Stimulated activated CD8-positive, alpha-beta memory T cell treated with anti-CD3 and anti-CD28 coated beads, Interleukin-4, amount 100 ng/mL, for 4 hours (primary cell): ENCODE measurements around the gene PRPF31.
"Not testable (repeated sequence)": the region's sequence is repeated elsewhere in the genome, so short reads cannot be mapped to it uniquely, and the experiment has no call there.

Experiments
- DNase-seq, 2 donors: peaks; one replicate each; pipeline ENCODE4 v3.0.0-alpha.2; 2020; ENCODE audit warnings: low read depth in 2 of 2, low spot score in 1 of 2

Gene PRPF31

DNA sequence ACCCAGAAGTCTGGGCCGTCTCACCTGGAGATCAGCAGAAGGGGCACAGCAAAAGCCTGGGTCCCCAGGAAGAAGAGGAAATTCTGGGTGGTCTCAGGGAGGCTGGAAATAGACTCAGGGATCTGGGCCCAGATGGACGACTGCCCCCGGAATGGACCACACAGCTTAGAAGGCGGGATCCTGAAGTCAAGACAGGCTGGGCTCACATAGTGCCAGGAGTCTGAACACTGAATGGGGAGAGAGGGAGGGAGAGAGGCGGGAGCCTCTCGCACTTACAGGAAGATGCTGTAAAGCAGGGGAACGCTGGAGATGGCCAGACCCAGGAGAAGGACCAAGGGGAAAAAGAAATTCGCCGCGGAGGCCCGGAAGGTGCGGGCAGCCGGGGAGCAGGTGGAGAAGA, 45.3 kb downstream of the PRPF31 start:
- DNase-seq = no peak

DNA sequence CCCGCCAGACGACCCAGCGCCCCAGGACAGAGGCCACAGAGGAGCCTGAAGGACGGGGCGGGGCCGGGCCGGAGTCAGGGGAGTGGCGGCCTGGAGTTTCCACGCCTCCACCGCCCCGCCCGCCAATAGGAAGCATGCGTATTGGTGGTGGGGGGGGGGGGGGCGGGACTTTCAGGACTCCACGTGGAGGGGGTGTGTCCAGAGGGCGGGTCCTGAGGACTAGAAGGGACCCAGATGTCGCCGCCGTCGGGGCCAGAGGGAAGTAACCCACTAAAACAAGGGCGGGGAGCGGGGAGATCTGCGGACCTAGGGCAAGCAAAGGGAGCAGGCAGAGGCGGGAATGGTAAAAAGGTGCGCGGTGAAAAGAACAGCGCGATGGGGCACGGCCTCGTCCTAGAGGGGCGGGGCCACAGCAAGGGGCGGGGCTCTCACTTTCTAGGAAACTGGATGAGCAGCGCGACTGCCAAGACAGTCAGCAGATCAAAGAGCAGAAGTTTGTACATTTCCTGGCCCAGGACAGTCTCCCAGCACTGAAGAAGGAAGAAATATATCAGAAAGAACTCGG, 46.8 kb downstream of the PRPF31 start:
- peak; percentile 56 to 61 for DNase-seq

GRCh38 chr19:54162884-54163283, 47.3 kb downstream of the PRPF31 start:
- no peak for DNase-seq

GRCh38 chr19:54164369-54165068, 49.0 kb downstream of the PRPF31 start:
- DNase-seq = no peak

DNA sequence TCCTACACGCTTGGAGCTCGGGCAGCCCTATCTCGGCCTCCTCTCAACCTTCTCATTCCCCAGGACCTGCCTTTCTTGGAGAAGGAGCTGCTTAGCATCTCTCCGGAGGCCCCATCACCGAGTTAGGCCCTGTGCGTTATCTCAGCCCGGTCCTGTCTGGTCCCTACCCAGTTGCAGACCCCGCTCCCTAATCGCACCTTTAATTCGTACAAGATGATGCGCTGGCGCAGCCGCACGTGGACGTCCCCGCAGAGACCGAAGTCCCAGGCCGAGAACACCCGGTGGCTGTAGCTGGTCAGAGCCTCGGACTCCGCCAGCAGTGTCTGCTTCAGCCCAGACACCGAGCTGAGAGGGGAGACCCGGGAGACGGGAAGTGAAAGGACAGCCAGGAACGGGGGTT, 49.7 kb downstream of the PRPF31 start:
- DNase-seq = no peak

DNA sequence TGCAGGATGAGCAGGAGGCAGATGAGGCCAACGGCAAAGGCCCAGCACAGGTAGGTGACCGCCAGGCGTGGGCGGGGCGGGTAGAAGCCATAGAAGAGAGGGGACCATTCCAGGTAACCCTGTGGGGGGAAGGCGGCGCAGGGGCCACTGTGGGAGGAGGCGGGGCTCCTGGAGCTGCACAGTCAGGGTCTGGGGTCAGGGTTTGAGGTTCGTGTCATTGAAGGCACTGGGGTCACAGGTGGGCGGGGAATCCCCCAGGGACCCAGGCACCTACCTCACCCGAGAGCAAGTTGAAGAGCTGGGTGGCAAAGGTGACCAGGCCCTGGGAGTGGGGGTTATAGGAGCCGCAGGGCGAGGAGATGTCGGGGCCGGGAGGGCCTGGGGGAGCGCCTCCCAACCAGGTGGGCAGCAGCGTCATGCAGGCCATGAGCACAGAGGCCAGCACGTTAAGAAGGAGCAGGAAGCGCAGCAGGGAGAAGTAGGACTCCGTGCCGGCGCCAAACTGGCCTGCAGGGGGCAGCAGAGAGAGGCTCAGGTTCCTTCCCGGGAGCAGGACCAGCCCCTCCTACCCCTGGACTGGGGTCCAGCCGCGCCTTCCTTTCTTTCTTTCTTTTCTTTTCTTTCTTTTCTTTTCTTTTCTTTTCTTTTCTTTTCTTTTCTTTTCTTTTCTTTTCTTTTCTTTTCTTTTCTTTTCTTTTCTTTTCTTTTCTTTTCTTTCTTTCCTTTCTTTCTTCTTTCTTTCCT, 52.8 kb downstream of the PRPF31 start:
- peak; percentile 79 to 92 for DNase-seq

DNA sequence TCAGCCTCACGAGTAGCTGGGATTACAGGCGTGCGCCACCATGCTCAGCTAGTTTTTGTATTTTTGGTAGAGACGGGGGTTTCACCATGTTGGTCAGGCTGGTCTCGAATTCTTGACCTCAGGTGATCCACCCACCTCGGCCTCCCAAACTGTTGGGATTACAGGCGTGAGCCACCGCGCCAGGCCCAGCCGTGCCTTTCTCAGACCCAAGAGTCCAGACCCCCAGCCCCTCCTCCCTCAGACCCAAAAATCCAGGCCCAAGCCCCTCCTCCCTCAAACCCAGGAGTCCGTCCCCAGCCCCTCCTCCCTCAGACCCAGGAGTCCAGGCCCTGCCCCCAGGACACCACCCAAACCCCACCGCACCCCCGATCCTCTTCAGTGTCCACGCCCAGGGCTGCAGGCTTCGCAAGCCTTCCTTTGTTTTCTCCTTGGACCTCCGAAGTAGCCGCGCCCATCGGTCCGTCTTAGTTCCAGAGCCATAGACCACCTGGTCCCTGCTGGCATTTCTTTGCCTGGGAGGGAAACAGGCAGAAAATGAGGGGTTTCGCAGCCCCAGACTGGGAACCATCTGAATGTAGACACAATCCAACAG, 53.7 kb downstream of the PRPF31 start:
- no peak for DNase-seq

GRCh38 chr19:54171736-54172431, 56.3 kb downstream of the PRPF31 start:
- not testable (repeated sequence) for DNase-seq

- no peak for DNase-seq
Measured at GRCh38 chr19:54172471-54173358, 57.2 kb downstream of the PRPF31 start, which contains the start of gene TMC4. TMC4 (minus strand) TSS chr19:54173160; CDS start chr19:54173117, 43 bp downstream.

DNA sequence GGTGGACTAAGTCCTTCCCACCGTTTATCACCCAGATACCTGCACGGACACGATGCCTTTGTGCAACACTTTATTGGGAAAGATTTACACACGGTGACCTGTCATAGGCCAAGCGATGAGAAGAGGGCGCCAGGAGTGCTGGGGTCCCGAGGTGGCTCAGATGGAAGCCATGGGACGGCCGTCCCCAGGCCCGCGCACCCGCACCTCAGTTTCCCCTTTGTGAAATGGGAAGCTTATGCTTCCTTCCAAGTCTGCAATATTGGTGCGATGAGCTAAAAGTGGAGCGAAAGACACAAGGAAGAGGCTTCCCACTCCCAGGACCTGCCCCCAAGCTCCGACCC, 57.8 kb downstream of the PRPF31 start:
- DNase-seq = no peak

DNA sequence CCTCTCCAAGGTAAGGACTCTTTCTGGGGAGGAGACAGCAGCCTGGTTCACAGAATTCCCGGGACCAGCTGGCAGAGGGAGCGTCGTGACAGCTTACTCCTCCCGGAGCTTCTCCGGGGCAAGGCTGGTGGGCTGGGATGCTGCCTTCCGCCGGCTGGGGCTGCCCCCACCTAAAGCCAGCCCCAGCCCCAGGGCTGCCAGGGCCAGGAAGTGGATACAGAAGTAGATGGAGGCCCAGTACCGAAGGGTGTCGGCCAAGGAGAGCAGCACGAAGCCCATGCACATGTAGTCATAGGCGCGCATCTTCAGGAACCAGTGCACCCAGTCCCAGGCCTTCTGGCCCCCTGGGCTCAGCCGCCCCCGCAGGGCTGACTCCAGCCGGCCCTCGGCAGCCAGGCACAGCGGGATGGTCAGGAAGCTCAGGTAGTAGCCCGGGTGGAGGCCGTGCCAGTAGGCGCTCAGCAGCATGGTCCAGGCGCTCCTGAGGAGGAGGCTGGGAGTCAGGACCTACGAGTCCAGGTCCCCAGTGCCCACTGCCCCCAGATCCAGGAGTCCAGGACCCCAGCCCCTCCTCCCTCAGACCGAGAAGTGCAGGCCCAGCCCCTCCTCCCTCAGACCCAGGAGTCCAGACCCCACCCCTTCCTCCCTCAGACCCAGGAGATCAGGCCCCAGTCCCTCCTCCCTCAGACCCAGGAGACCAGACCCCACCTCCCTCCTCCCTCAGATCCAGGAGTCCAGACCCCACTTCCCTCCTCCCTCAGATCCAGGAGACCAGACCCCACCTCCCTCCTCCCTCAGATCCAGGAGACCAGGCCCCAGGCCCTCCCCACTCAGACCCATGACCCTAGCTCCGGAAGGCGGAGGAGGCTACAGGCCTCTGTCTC, 58.6 kb downstream of the PRPF31 start:
- DNase-seq = no peak

GRCh38 chr19:54178581-54179261, 63.2 kb downstream of the PRPF31 start:
- DNase-seq = no peak

DNA sequence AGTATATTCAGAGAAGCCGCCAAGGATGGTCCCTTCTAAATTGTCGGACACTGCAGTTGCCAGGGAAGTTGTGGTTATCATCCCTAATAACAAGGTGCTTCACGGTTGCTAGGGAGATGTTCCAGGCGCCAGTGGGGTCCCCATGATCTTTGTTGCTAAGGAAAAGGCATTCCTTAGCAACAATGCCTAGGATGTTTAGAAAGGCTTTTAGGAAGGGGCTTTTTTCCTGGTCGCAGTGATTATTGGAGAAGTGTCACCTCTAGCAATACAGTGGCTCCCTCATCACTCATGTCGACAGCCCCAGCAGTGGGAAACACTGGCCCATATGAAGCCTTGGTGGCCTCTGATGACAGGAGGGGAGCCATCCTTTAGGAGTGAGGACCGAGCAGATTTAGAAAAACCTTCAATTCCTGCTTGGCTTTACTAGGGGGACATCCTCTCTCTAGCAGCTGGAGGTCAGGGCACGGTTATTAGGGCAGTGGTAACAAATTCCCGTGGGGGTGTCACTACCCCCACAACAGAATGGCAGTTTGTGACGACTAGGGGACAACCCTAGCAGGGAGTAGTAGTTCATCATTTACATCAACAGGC, 63.8 kb downstream of the PRPF31 start:
- DNase-seq = no peak

DNA sequence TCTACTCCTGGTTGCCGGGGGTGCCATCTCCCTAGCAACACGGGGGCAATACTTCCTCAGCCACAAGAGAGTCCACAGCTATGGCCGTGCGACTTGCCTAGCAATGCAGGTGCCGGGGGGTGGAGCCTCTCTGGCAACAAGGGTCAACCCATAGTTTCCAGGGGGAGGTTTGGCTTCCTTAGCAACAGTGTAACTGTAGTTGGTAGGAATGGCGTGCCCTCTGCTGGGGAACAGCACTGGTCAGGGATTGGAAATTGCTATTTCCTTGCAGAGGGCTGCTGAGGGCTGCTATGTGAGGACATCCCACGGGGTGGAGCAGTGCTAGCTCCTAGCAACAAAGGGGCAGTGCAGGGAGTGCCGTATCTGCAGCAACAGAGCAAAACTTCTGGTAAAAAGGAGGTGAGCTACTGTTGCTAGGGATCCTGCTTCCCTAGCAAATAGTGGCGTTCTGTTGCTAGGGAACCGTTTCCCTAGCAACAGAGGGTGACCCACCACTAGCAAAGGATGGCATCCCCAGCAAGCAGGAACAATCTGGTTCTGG, 64.4 kb downstream of the PRPF31 start:
- DNase-seq = no peak

- no peak for DNase-seq
Measured at GRCh38 chr19:54180691-54181091, 65.1 kb downstream of the PRPF31 start.
